Gastrocnemius medialis (tissue), 4 donors: ENCODE data around the gene CWC27.

ENCODE experiments used
- POLR2A ChIP-seq, 2 donors: fragments of 450-650 bp; IDR thresholded peaks; one replicate each; pipeline ENCODE4 v1.6.1; 2017; ENCODE audit warnings: antibody characterized with exemption in 2 of 2, mild to moderate bottlenecking in 2 of 2, moderate library complexity in 2 of 2
- TF ChIP-seq, protein P1 (sequence below), 5 experiments: fragments of 450-650 bp in 3 of 5; fragments of 200-600 bp in 2 of 5; sonication (generic) in 2 of 5; IDR thresholded peaks in 4 of 5; conservative IDR thresholded peaks in 1 of 5; 1 replicate in 4 of 5; 2 replicates in 1 of 5; pipeline ENCODE4 v1.5.1; 2016 to 2019; ENCODE audit warnings: antibody characterized with exemption in 5 of 5, mild to moderate bottlenecking in 3 of 5, moderate library complexity in 3 of 5

DNA sequence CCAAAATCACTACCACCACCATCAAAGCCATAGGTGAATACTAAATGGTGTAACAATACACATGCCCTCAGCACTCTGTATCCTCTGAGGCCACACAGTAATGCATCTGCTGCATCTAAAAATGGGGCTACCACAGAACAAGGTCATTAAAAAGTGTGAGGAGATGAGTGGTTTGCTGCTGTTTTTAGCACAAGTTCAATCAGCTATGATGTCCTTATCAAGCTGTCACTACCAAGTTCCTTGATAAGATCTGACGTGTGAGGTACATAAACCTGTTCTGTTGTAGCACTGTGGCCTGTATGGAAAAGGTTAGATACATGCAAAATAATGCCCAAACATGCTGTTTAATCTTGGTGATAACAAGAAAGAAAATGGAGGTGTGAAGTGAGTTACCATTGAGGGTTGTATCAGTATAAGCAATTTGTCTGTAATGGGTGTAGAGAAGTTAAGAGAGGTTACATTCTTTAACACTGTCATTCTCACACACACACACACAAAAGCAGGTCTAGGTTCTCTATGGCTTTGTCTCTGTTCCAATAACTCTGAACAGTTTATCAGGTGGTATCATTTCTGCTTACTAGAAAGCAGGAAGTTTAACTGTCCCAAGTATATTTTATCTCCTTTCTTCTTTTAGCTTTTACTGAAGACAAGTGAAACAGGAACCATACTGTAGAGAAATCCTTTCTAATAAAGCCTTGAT lies 252.9 kb downstream of the CWC27 start:
- TF ChIP-seq, protein P1, sequence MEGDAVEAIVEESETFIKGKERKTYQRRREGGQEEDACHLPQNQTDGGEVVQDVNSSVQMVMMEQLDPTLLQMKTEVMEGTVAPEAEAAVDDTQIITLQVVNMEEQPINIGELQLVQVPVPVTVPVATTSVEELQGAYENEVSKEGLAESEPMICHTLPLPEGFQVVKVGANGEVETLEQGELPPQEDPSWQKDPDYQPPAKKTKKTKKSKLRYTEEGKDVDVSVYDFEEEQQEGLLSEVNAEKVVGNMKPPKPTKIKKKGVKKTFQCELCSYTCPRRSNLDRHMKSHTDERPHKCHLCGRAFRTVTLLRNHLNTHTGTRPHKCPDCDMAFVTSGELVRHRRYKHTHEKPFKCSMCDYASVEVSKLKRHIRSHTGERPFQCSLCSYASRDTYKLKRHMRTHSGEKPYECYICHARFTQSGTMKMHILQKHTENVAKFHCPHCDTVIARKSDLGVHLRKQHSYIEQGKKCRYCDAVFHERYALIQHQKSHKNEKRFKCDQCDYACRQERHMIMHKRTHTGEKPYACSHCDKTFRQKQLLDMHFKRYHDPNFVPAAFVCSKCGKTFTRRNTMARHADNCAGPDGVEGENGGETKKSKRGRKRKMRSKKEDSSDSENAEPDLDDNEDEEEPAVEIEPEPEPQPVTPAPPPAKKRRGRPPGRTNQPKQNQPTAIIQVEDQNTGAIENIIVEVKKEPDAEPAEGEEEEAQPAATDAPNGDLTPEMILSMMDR (IDR thresholded peaks at IDR 0.05 in 4 of 5, conservative IDR thresholded peaks at IDR 0.05 in 1 of 5): no peak
- no peak for TF ChIP-seq POLR2A (IDR thresholded peaks at IDR 0.05)
